PC-3 (cell line): ENCODE measurements around the gene GABRD. TPM values are rescaled to one million over a fixed set of nuclear protein-coding genes. Genes with fewer than 3 reads are reported as not detected.

ENCODE experiments used
- ATAC-seq: fragments of 200-7000 bp; cut with Tn5 transposase; 2 replicates; pipeline ENCODE4 v1.9.1; 2020; ENCODE audit warnings: mild to moderate bottlenecking, moderate library complexity
- BruUV-seq: library from RNA; stranded (reverse); fragments of 400-500 nt; replicated peaks from 2 replicates; lab custom pipeline; 2021; lab: Mats Ljungman, UMichigan
- CTCF ChIA-PET: fragments of 300-600 bp; sonication (Branson Sonifier 250); formaldehyde crosslinking; loops from one replicate; lab custom pipeline; 2022; ENCODE audit warnings: antibody characterized with exemption; lab: Charles Lee
- POLR2A ChIA-PET: fragments of 300-600 bp; sonication (Branson Sonifier 250); formaldehyde crosslinking; loops from one replicate; lab custom pipeline; 2022; ENCODE audit warnings: antibody characterized with exemption; ENCODE audit not compliant: unreplicated experiment; lab: Charles Lee
- DNase-seq: peaks from one replicate; pipeline ENCODE4 v3.0.0-alpha.2; 2015
- H2AFZ ChIP-seq: fragments of 300-600 bp; sonication (generic); 2 replicates; pipeline ENCODE4 v1.6.0; 2016; ENCODE audit warnings: antibody characterized with exemption, low read length
- H3F3A ChIP-seq: fragments of 300-600 bp; sonication (generic); one replicate; pipeline ENCODE4 v1.6.0; 2017; ENCODE audit warnings: antibody characterized with exemption, low read length, control low read depth, mild to moderate bottlenecking; ENCODE audit not compliant: unreplicated experiment
- H3K27ac ChIP-seq: fragments of 300-600 bp; sonication (generic); 2 replicates; pipeline ENCODE4 v1.5.1; 2016; ENCODE audit warnings: mild to moderate bottlenecking, low read length
- H3K27me3 ChIP-seq: fragments of 300-600 bp; sonication (generic); 2 replicates; pipeline ENCODE4 v1.6.1; 2016; ENCODE audit warnings: low read length, mixed read lengths
- H3K36me3 ChIP-seq: fragments of 300-600 bp; sonication (generic); 2 replicates; pipeline ENCODE4 v1.6.1; 2016; ENCODE audit warnings: low read depth, mixed run types, low read length, mixed read lengths
- H3K4me1 ChIP-seq: fragments of 300-600 bp; sonication (generic); 2 replicates; pipeline ENCODE4 v1.5.1; 2016; ENCODE audit warnings: low read length; ENCODE audit not compliant: insufficient read depth
- H3K4me2 ChIP-seq: fragments of 300-600 bp; sonication (generic); 2 replicates; pipeline ENCODE4 v1.6.0; 2016; ENCODE audit warnings: low read length
- H3K4me3 ChIP-seq: fragments of 300-600 bp; sonication (generic); 2 replicates; pipeline ENCODE4 v1.5.1; 2016; ENCODE audit warnings: mild to moderate bottlenecking, low read length, mixed read lengths
- H3K79me2 ChIP-seq: fragments of 300-600 bp; sonication (generic); 2 replicates; pipeline ENCODE4 v1.6.1; 2017; ENCODE audit warnings: low read length, mixed read lengths
- H3K9ac ChIP-seq: fragments of 300-600 bp; sonication (generic); 2 replicates; pipeline ENCODE4 v1.6.0; 2016; ENCODE audit warnings: mild to moderate bottlenecking, low read length
- H3K9me2 ChIP-seq: fragments of 300-600 bp; sonication (generic); replicated peaks from 2 replicates; pipeline ENCODE4 v1.6.1; 2016; ENCODE audit warnings: mixed run types, low read length, mixed read lengths
- H3K9me3 ChIP-seq: fragments of 300-600 bp; sonication (generic); 2 replicates; pipeline ENCODE4 v1.6.1; 2016; ENCODE audit warnings: low read length, mixed read lengths
- H4K20me1 ChIP-seq: fragments of 300-600 bp; sonication (generic); 2 replicates; pipeline ENCODE4 v1.6.1; 2016; ENCODE audit warnings: low read length, mixed read lengths
- CTCF ChIP-seq: fragments of 300-600 bp; sonication (generic); conservative IDR thresholded peaks from 2 replicates; pipeline ENCODE4 v1.5.1; 2017; ENCODE audit warnings: antibody characterized with exemption, low read depth, mild to moderate bottlenecking, low read length
- EZH2 ChIP-seq: fragments of 300-600 bp; sonication (generic); IDR thresholded peaks from one replicate; pipeline ENCODE4 v1.6.1; 2017; ENCODE audit warnings: antibody characterized with exemption, mild to moderate bottlenecking, low read length; ENCODE audit not compliant: unreplicated experiment
- EZH2phosphoT487 ChIP-seq: fragments of 300-600 bp; sonication (generic); IDR thresholded peaks from 2 replicates; pipeline ENCODE4 v1.6.1; 2018; ENCODE audit warnings: mild to moderate bottlenecking, antibody characterized with exemption, low read length, borderline replicate concordance
- intact Hi-C: fragments of 100-400 bp; cut with micrococcal nuclease; formaldehyde crosslinking; loops from 2 replicates; pipeline ENCODE4 v1.9.0; 2023
- total RNA-seq: library from RNA; depleted of rRNA; stranded (reverse); fragments of >200 nt; gene quantifications from 2 replicates; pipeline ENCODE4 v1.2.3, GENCODE V29; 2014

The GABRD gene
- total RNA-seq, 1 experiment from 2014 or later, result not detected

GRCh38 chr1:2025491-2025981, 6.4 kb downstream of the GABRD start:
- Histone ChIP-seq H3K4me3 (no peak overlapping the region), H3K79me2 (no peaks in the 10 kb centered on the region), H3F3A (no peaks in the 10 kb centered on the region), H3K9me3 (no peaks in the 10 kb centered on the region), H3K36me3 (no peaks in the 10 kb centered on the region), H3K27ac (no peak overlapping the region), H3K4me1 (no peaks in the 10 kb centered on the region), H3K27me3 (peaks cover 21% of the 10 kb centered on the region), H3K4me2 (no peak overlapping the region), H3K9ac (no peak overlapping the region), H2AFZ (no peak overlapping the region), H4K20me1 (no peaks in the 10 kb centered on the region), H3K9me2 (no peaks in the 10 kb centered on the region)
- POLR2A ChIA-PET, result no interaction called here
- intact Hi-C loops, result no loop called here
- ATAC-seq, result no peak
- TF ChIP-seq CTCF (no peak), EZH2 (no peak), EZH2phosphoT487 (no peak)
- CTCF ChIA-PET, result no interaction called here
- BruUV-seq, result no TSS peak
- DNase-seq, result no peak

- Histone ChIP-seq H3K9me3 (no peaks in the 10 kb centered on the region), H3K4me1 (no peaks in the 10 kb centered on the region), H3K9ac (no peak overlapping the region), H3K36me3 (no peaks in the 10 kb centered on the region), H3K27me3 (0 out of 2 replicates have a peak, but pooled peaks cover 3% of the 10 kb centered on the region), H3F3A (no peaks in the 10 kb centered on the region), H3K9me2 (no peaks in the 10 kb centered on the region), H3K4me2 (no peak overlapping the region), H3K79me2 (no peaks in the 10 kb centered on the region), H2AFZ (no peak overlapping the region), H4K20me1 (no peaks in the 10 kb centered on the region), H3K27ac (no peak overlapping the region), H3K4me3 (no peak overlapping the region)
- no peak for DNase-seq
- TF ChIP-seq EZH2phosphoT487, result no peak
- ATAC-seq, result no peak
- ChIA-PET POLR2A (no interaction called here), CTCF (no interaction called here)
- BruUV-seq, result no TSS peak
- intact Hi-C loops, result no loop called here
Measured at GRCh38 chr1:2027961-2028583, 8.9 kb downstream of the GABRD start.

DNA sequence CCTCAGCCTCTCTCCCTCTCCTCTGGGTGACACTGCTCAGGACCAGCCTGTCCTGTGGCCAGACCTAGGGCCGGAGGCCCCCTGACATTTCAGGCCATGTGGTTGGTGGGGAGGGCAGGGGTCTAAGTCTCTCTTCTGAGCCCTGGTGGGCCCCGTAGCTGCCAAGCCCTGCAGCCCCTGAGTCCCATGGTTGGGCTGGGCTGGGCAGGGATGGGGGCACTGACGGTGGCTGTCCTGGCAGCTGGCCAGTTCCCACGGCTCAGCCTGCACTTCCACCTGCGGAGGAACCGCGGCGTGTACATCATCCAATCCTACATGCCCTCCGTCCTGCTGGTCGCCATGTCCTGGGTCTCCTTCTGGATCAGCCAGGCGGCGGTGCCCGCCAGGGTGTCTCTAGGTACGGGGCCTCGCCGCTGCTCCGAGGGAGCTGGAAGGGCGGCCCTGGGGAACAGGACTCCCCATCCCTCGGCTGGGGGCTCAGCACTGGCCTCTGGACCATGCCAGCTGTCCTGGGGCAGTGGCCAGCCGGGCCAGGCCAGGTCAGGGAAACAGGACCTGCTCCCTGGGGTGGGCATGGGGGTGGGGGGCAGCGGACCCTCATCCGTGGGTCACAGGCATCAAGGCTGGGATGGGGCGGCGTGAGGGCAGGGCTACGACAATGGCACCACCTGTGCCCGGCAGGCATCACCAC, 9.9 kb downstream of the GABRD start:
- ChIA-PET POLR2A (no interaction called here), CTCF (no interaction called here)
- Histone ChIP-seq H3K4me1 (no peaks in the 10 kb centered on the region), H3K9ac (no peak overlapping the region), H3K9me3 (no peaks in the 10 kb centered on the region), H3K27ac (no peak overlapping the region), H3K27me3 (0 out of 2 replicates have a peak, but pooled peaks cover 3% of the 10 kb centered on the region), H3K36me3 (no peaks in the 10 kb centered on the region), H3K79me2 (no peaks in the 10 kb centered on the region), H3K4me3 (no peak overlapping the region), H2AFZ (no peak overlapping the region), H3K4me2 (no peak overlapping the region), H3K9me2 (no peaks in the 10 kb centered on the region), H4K20me1 (no peaks in the 10 kb centered on the region), H3F3A (no peaks in the 10 kb centered on the region)
- TF ChIP-seq CTCF (no peak), EZH2phosphoT487 (no peak), EZH2 (no peak)
- no TSS peak for BruUV-seq
- intact Hi-C loops, result no loop called here
- DNase-seq (no peak), ATAC-seq (no peak)
